ENCODE measurements around the gene PIH1D1.

PIH1D1 gene

GRCh38 chr19:49414256-49414655 is 37.4 kb downstream of the PIH1D1 start:
- Histone ChIP-seq H3K9ac (ENCODE audit: low read depth, low read length, poor library complexity, severe bottlenecking) (peak overlapping the region; percentile 46), H3K9me2 (replicated peaks; ENCODE audit: low read depth, low read length) (no peaks in the 10 kb centered on the region), H3K79me2 (ENCODE audit: insufficient read depth, low read length) (no peaks in the 10 kb centered on the region), H3K4me1 (ENCODE audit: insufficient read depth, low read length, poor library complexity, severe bottlenecking) (peaks cover 74% of the 10 kb centered on the region), H3K4me3 (ENCODE audit: low read length, poor library complexity, severe bottlenecking) (no peak overlapping the region), H4K20me1 (ENCODE audit: insufficient read depth, low read length, poor library complexity, severe bottlenecking) (no peaks in the 10 kb centered on the region), H3K36me3 (ENCODE audit: insufficient read depth, low read length) (no peaks in the 10 kb centered on the region), H3K27me3 (ENCODE audit: insufficient read depth, low read length, poor library complexity, severe bottlenecking) (no peaks in the 10 kb centered on the region), H2AFZ (ENCODE audit: low read length) (no peak overlapping the region), H3K4me2 (ENCODE audit: low read depth, low read length, poor library complexity, severe bottlenecking) (no peak overlapping the region), H3F3A (ENCODE audit: low read depth) (no peaks in the 10 kb centered on the region), H3K9me3 (ENCODE audit: insufficient read depth, low read depth, low read length) (no peaks in the 10 kb centered on the region)
- no peak for TF ChIP-seq CTCF (conservative IDR thresholded peaks at IDR 0.05; ENCODE audit: low read length)
- TF ChIP-seq EZH2phosphoT487 (IDR thresholded peaks at IDR 0.05; ENCODE audit: borderline replicate concordance): no peak

- Histone ChIP-seq H3K36me3 (ENCODE audit: insufficient read depth, low read length) (no peaks in the 10 kb centered on the region), H3K9me2 (replicated peaks; ENCODE audit: low read depth, low read length) (no peaks in the 10 kb centered on the region), H4K20me1 (ENCODE audit: insufficient read depth, low read length, poor library complexity, severe bottlenecking) (no peaks in the 10 kb centered on the region), H3K9ac (ENCODE audit: low read depth, low read length, poor library complexity, severe bottlenecking) (peak overlapping the region; percentile 2), H3K4me1 (ENCODE audit: insufficient read depth, low read length, poor library complexity, severe bottlenecking) (peaks cover 81% of the 10 kb centered on the region), H3K4me3 (ENCODE audit: low read length, poor library complexity, severe bottlenecking) (no peak overlapping the region), H3K9me3 (ENCODE audit: insufficient read depth, low read depth, low read length) (no peaks in the 10 kb centered on the region), H3K27me3 (ENCODE audit: insufficient read depth, low read length, poor library complexity, severe bottlenecking) (no peaks in the 10 kb centered on the region), H3K79me2 (ENCODE audit: insufficient read depth, low read length) (no peaks in the 10 kb centered on the region), H3K4me2 (ENCODE audit: low read depth, low read length, poor library complexity, severe bottlenecking) (no peak overlapping the region), H3F3A (ENCODE audit: low read depth) (no peaks in the 10 kb centered on the region), H2AFZ (ENCODE audit: low read length) (no peak overlapping the region)
- TF ChIP-seq EZH2phosphoT487 (IDR thresholded peaks at IDR 0.05; ENCODE audit: borderline replicate concordance): no peak
- no peak for TF ChIP-seq CTCF (conservative IDR thresholded peaks at IDR 0.05; ENCODE audit: low read length)
These were observed 38.3 kb downstream of the PIH1D1 start for GRCh38 chr19:49413348-49413747.

- H3F3A ChIP-seq (ENCODE audit: low read depth): no peaks in the 10 kb centered on the region
- no peak for TF ChIP-seq EZH2phosphoT487 (IDR thresholded peaks at IDR 0.05; ENCODE audit: borderline replicate concordance)
- no peak for TF ChIP-seq CTCF (conservative IDR thresholded peaks at IDR 0.05; ENCODE audit: low read length)
- peaks cover 82% of the 10 kb centered on the region for H3K4me1 ChIP-seq (ENCODE audit: insufficient read depth, low read length, poor library complexity, severe bottlenecking)
- H3K79me2 ChIP-seq (ENCODE audit: insufficient read depth, low read length): no peaks in the 10 kb centered on the region
- no peaks in the 10 kb centered on the region for H3K36me3 ChIP-seq (ENCODE audit: insufficient read depth, low read length)
- peak overlapping the region; percentile 1 for H3K9ac ChIP-seq (ENCODE audit: low read depth, low read length, poor library complexity, severe bottlenecking)
- no peaks in the 10 kb centered on the region for H3K27me3 ChIP-seq (ENCODE audit: insufficient read depth, low read length, poor library complexity, severe bottlenecking)
- no peaks in the 10 kb centered on the region for H4K20me1 ChIP-seq (ENCODE audit: insufficient read depth, low read length, poor library complexity, severe bottlenecking)
- no peak overlapping the region for H3K4me3 ChIP-seq (ENCODE audit: low read length, poor library complexity, severe bottlenecking)
- H3K9me3 ChIP-seq (ENCODE audit: insufficient read depth, low read depth, low read length): no peaks in the 10 kb centered on the region
- no peak overlapping the region for H2AFZ ChIP-seq (ENCODE audit: low read length)
- H3K9me2 ChIP-seq (replicated peaks; ENCODE audit: low read depth, low read length): no peaks in the 10 kb centered on the region
- peak overlapping the region; percentile 19 for H3K4me2 ChIP-seq (ENCODE audit: low read depth, low read length, poor library complexity, severe bottlenecking)
These were observed 39.8 kb downstream of the PIH1D1 start for GRCh38 chr19:49411681-49412326.

Data from Loucy (cell line).